ENCODE measurements around the gene COL6A2. TPM values are rescaled to one million over a fixed set of nuclear protein-coding genes. Genes with fewer than 3 reads are reported as not detected.
A peak's percentile ranks its signal among the peaks of the same experiment; 100 is the strongest.

The COL6A2 gene
- total RNA-seq, 1 experiment from 2014 or later: 129 TPM

GRCh38 chr21:46158666-46159300 is 60.9 kb downstream of the COL6A2 start:
- Histone ChIP-seq H3T11ph (ENCODE audit: low read length) (no peak overlapping the region), H2AK5ac (ENCODE audit: insufficient read length, low read length) (no peak overlapping the region), H3K9ac (ENCODE audit: extremely low read depth, insufficient read length, low read length) (no peak overlapping the region), H2BK20ac (ENCODE audit: low read depth, low read length, poor library complexity, severe bottlenecking) (no peak overlapping the region), H3K79me1 (ENCODE audit: insufficient read depth, low read depth, low read length, poor library complexity, severe bottlenecking) (no peaks in the 10 kb centered on the region), H3K9me3 (ENCODE audit: control insufficient read depth, low read depth, low read length) (no peaks in the 10 kb centered on the region), H4K8ac (replicated peaks; ENCODE audit: insufficient read length, low read depth, low read length) (no peak overlapping the region), H3K4me1 (ENCODE audit: insufficient read depth, low read length) (no peaks in the 10 kb centered on the region), H3K27ac (ENCODE audit: insufficient read length, low read depth, low read length) (no peak overlapping the region), H4K20me1 (ENCODE audit: control insufficient read depth, insufficient read depth, insufficient read length) (no peaks in the 10 kb centered on the region), H3K14ac (ENCODE audit: insufficient read depth, low read length) (no peak overlapping the region), H3K56ac (ENCODE audit: insufficient read length, low read depth, low read length) (no peak overlapping the region), H2AFZ (ENCODE audit: low read length) (no peak overlapping the region), H3K27me3 (ENCODE audit: insufficient read depth, low read length) (no peaks in the 10 kb centered on the region), H4K5ac (ENCODE audit: insufficient read length, low read depth, low read length) (no peak overlapping the region), H3K23me2 (ENCODE audit: insufficient read length, low read depth, low read length, poor library complexity, severe bottlenecking) (no peaks in the 10 kb centered on the region), H2BK120ac (ENCODE audit: low read depth, low read length, poor library complexity, severe bottlenecking) (no peak overlapping the region), H3K18ac (ENCODE audit: insufficient read length, low read depth, low read length) (no peak overlapping the region), H3K79me2 (ENCODE audit: insufficient read depth, low read length) (no peaks in the 10 kb centered on the region), H2BK15ac (ENCODE audit: low read depth, low read length) (no peak overlapping the region), H2BK5ac (ENCODE audit: insufficient read length, low read length) (no peak overlapping the region), H3K4ac (ENCODE audit: low read depth, low read length) (no peak overlapping the region), H4K91ac (ENCODE audit: insufficient read length, low read depth, low read length) (no peak overlapping the region), H3K4me2 (ENCODE audit: insufficient read depth, insufficient read length, low read length) (no peak overlapping the region), H2BK12ac (ENCODE audit: insufficient read length, low read depth, low read length) (no peak overlapping the region), H3K23ac (ENCODE audit: insufficient read length, low read depth, low read length) (no peak overlapping the region)
- WGBS (ENCODE audit: extremely low coverage, insufficient read length, low lambda C conversion rate): no CpG with 5 or more reads among the region's 10 CpGs
- Mint-ChIP-seq H3K4me3 (no peak overlapping the region), H3K27ac (peak overlapping the region in 2 of 3 experiments; percentile 41 to 52; a peak in 3 of 7 replicates), H3K36me3 (ENCODE audit: insufficient read depth in 1 of 3, low read depth in 3 of 3) (peaks cover 25 to 35% (median 25%) of the 10 kb centered on the region in 3 experiments), H3K9me3 (peaks cover 15 to 32% of the 10 kb centered on the region in 2 experiments), H3K4me1 (no peaks in the 10 kb centered on the region), H3K27me3 (ENCODE audit: low read depth) (no peaks in the 10 kb centered on the region)
- TF ChIP-seq, protein P1, sequence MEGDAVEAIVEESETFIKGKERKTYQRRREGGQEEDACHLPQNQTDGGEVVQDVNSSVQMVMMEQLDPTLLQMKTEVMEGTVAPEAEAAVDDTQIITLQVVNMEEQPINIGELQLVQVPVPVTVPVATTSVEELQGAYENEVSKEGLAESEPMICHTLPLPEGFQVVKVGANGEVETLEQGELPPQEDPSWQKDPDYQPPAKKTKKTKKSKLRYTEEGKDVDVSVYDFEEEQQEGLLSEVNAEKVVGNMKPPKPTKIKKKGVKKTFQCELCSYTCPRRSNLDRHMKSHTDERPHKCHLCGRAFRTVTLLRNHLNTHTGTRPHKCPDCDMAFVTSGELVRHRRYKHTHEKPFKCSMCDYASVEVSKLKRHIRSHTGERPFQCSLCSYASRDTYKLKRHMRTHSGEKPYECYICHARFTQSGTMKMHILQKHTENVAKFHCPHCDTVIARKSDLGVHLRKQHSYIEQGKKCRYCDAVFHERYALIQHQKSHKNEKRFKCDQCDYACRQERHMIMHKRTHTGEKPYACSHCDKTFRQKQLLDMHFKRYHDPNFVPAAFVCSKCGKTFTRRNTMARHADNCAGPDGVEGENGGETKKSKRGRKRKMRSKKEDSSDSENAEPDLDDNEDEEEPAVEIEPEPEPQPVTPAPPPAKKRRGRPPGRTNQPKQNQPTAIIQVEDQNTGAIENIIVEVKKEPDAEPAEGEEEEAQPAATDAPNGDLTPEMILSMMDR (conservative IDR thresholded peaks at IDR 0.05): no peak
- no peak for DNase-seq

Data from H9 (cell line).